Neuronal stem cell (in vitro differentiated cells): Measurements from ENCODE around the gene TBL3.

Experiments used
- DNase-seq: peaks from one replicate; pipeline ENCODE4 v3.0.0-alpha.2; 2013; ENCODE audit warnings: low spot score
- H2AFZ ChIP-seq: one replicate; pipeline ENCODE4 v1.6.1; 2013; ENCODE audit warnings: mild to moderate bottlenecking, low read length, inconsistent platforms
- H2AK5ac ChIP-seq: 2 replicates; pipeline ENCODE4 v1.6.1; 2013; ENCODE audit warnings: low read depth, mild to moderate bottlenecking, inconsistent platforms, low read length, moderate library complexity, mixed read lengths
- H2BK120ac ChIP-seq: 2 replicates; pipeline ENCODE4 v1.6.1; 2013; ENCODE audit warnings: low read depth, mild to moderate bottlenecking, inconsistent platforms, low read length, moderate library complexity, mixed read lengths
- H2BK12ac ChIP-seq: one replicate; pipeline ENCODE4 v1.6.1; 2013; ENCODE audit warnings: low read length, inconsistent platforms
- H2BK15ac ChIP-seq: 2 replicates; pipeline ENCODE4 v1.6.1; 2013; ENCODE audit warnings: mild to moderate bottlenecking, low read length, inconsistent platforms, mixed read lengths
- H2BK5ac ChIP-seq: one replicate; pipeline ENCODE4 v1.6.1; 2013; ENCODE audit warnings: inconsistent platforms, mild to moderate bottlenecking, low read length, moderate library complexity
- H3K14ac ChIP-seq: one replicate; pipeline ENCODE4 v1.6.1; 2013; ENCODE audit warnings: low read length, inconsistent platforms
- H3K18ac ChIP-seq: 2 replicates; pipeline ENCODE4 v1.6.1; 2013; ENCODE audit warnings: low read length, inconsistent platforms
- H3K23ac ChIP-seq: 2 replicates; pipeline ENCODE4 v1.6.1; 2013; ENCODE audit warnings: low read depth, mild to moderate bottlenecking, mixed read lengths, low read length, inconsistent platforms; ENCODE audit not compliant: poor library complexity
- H3K27ac ChIP-seq: replicated peaks from 3 replicates; pipeline ENCODE4 v1.5.1; 2013; ENCODE audit warnings: low read length, inconsistent platforms
- H3K27me3 ChIP-seq, 3 experiments: 2 replicates each; pipeline ENCODE4 v1.6.1; 2013; ENCODE audit warnings: low read length in 3 of 3, mild to moderate bottlenecking in 2 of 3, inconsistent platforms in 1 of 3, low read depth in 1 of 3, mixed read lengths in 1 of 3, moderate library complexity in 1 of 3; ENCODE audit not compliant: control insufficient read depth in 3 of 3, insufficient read depth in 3 of 3
- H3K36me3 ChIP-seq, 2 donors: replicated peaks in 1 of 2; 2 replicates each; pipeline ENCODE4 v1.6.1; 2013; ENCODE audit warnings: low read length in 2 of 2; ENCODE audit not compliant: control insufficient read depth in 2 of 2, insufficient read depth in 2 of 2
- H3K4ac ChIP-seq: 2 replicates; pipeline ENCODE4 v1.6.1; 2013; ENCODE audit warnings: inconsistent platforms, mild to moderate bottlenecking, low read length, moderate library complexity
- H3K4me1 ChIP-seq, 2 donors: 1 replicate in 1 of 2; 2 replicates in 1 of 2; pipeline ENCODE4 v1.6.1; 2013; ENCODE audit warnings: low read length in 2 of 2, low read depth in 1 of 2; ENCODE audit not compliant: control insufficient read depth in 2 of 2, insufficient read depth in 1 of 2
- H3K4me2 ChIP-seq: one replicate; pipeline ENCODE4 v1.6.1; 2013; ENCODE audit warnings: mild to moderate bottlenecking, low read length, inconsistent platforms; ENCODE audit not compliant: insufficient read depth, poor library complexity, severe bottlenecking
- H3K4me3 ChIP-seq, 2 donors: 2 replicates each; pipeline ENCODE4 v1.5.1; 2013; ENCODE audit warnings: low read length in 2 of 2, mild to moderate bottlenecking in 2 of 2, inconsistent platforms in 1 of 2, moderate library complexity in 1 of 2
- H3K79me1 ChIP-seq: one replicate; pipeline ENCODE4 v1.6.1; 2013; ENCODE audit warnings: low read depth, mild to moderate bottlenecking, inconsistent platforms, low read length, moderate library complexity
- H3K9ac ChIP-seq: one replicate; pipeline ENCODE4 v1.6.1; 2013; ENCODE audit warnings: mild to moderate bottlenecking, low read depth, low read length, inconsistent platforms; ENCODE audit not compliant: poor library complexity
- H3K9me3 ChIP-seq, 2 donors: replicated peaks in 1 of 2; 2 replicates each; pipeline versions ENCODE3 to v1.6.1; 2013; ENCODE audit warnings: low read length in 2 of 2, mild to moderate bottlenecking in 2 of 2, inconsistent platforms in 1 of 2, low read depth in 1 of 2, mixed read lengths in 1 of 2, moderate library complexity in 1 of 2; ENCODE audit not compliant: control insufficient read depth in 2 of 2, insufficient read depth in 1 of 2
- H4K8ac ChIP-seq: one replicate; pipeline ENCODE4 v1.6.1; 2013; ENCODE audit warnings: low read depth, mild to moderate bottlenecking, inconsistent platforms, low read length, moderate library complexity
- H4K91ac ChIP-seq: one replicate; pipeline ENCODE4 v1.6.1; 2013; ENCODE audit warnings: low read length, low read depth, mild to moderate bottlenecking, inconsistent platforms; ENCODE audit not compliant: poor library complexity
- WGBS, 2 donors: extraction: QIAGEN DNeasy Blood & Tissue Kit; methylation state at CpG; one replicate each; pipeline ENCODE4 v1.1.7; 2013; ENCODE audit warnings: missing lambda C conversion rate in 2 of 2, mixed read lengths in 1 of 2; ENCODE audit not compliant: insufficient read length in 2 of 2, insufficient replicate concordance in 1 of 2; ENCODE audit errors: extremely low coverage in 2 of 2; 5-methylcytosine and 5-hydroxymethylcytosine counted together

The TBL3 gene

DNA sequence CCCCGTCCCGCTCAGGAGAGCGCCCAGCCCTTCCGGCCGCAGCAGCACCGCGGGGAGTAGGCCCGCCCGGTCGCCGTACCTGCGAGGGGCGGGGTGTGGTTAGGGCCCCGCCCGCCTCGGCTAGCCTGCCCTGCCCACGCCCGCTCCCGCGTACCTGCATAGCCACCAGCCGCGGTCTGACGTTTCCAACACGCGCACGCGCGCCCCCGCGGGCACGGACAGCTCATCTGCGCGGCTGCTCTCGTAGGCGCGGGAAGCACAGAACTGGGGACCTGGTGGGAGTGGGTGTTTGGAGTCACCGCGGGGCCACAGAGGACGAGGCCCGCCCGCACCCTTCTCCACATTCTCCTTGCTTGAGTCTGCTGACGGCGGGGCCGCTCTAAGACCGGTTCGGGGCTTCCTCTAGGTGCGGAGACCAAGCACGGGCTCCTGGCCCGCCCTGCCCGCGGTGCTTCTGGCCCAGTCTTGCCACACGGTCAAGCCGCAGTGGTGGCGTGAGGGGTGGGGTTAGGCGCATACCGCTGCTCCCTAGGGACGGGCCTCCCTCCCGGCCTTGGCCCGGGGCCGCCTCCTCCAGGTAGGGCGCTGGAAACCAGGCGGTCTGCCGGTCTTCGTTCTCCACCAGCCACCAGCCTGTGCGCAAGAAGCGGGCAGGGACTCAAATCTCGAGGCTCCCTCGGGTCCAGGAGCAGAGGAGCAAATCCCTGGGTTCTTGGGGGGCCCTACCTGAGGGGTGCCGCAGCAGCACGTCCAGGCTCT, 7.6 kb downstream of the TBL3 start:
- H2AK5ac ChIP-seq, result peak overlapping the region; percentile 75
- H3K27me3 ChIP-seq, result peaks cover 0 to 50% (median 18%) of the 10 kb centered on the region in 3 experiments
- no peak overlapping the region for H2AFZ ChIP-seq
- WGBS, 2 donors, result no CpG with 5 or more reads among the region's 70 CpGs
- no peak overlapping the region for H3K4ac ChIP-seq
- peaks cover 10 to 24% of the 10 kb centered on the region in 2 donors for H3K4me1 ChIP-seq
- H3K23ac ChIP-seq, result peak overlapping the region; percentile 99
- H3K36me3 ChIP-seq, result peaks cover 31 to 43% of the 10 kb centered on the region in 2 donors
- peak overlapping the region; percentile 85 for H2BK15ac ChIP-seq
- peak overlapping the region in 1 of 2 donors; percentile 56 for H3K4me3 ChIP-seq
- peak overlapping the region; percentile 60 for H3K9ac ChIP-seq
- H2BK120ac ChIP-seq, result peak overlapping the region; percentile 94
- peaks cover 10% of the 10 kb centered on the region for H3K79me1 ChIP-seq
- peak overlapping the region; percentile 16 for H2BK12ac ChIP-seq
- no peak overlapping the region for H3K27ac ChIP-seq
- peak overlapping the region; percentile 23 for H3K4me2 ChIP-seq
- no peak overlapping the region for H4K91ac ChIP-seq
- DNase-seq, result no peak
- no peaks in the 10 kb centered on the region for H3K9me3 ChIP-seq
- peak overlapping the region; percentile 94 for H3K14ac ChIP-seq
- no peak overlapping the region for H4K8ac ChIP-seq
- peak overlapping the region; percentile 70 for H3K18ac ChIP-seq
- peak overlapping the region; percentile 66 for H2BK5ac ChIP-seq

DNA sequence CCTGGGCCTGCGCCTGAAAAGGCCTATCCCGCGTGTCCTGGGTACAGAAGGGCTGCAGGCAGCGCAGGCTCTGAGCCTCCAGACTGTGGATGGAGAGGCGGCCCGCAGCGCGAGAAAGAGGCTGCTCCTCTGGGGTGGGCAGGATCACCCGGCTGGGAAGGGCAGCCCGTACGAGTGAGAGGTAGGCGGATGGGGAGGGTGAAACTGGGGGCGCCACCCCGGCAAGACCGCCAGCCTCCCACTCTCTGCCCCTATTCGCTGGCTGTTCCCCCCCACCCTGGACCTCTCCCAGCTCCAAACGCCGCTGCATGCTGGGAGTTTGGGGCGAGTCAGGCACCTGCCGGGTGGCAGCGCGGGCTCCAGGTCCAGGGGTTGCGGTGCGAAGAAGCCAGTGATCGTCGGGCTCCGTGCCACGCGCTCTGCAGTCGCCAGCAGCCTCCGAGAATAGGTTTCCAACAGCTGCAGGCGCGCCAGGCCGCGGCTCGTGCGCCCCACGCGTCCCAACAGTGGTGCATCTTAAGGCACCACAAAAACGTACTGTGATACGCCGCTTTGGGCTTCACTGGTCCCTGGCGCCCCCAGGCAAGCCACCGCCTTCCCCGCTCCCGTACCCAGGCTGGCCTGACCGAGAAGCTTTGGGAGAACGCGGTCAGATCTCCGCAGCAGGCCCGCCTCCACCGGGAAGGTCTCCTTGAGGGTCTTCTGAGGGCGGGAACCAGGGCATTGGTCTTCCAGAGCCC, 8.3 kb downstream of the TBL3 start:
- no CpG with 5 or more reads among the region's 53 CpGs for whole genome bisulfite sequencing, 2 donors

DNA sequence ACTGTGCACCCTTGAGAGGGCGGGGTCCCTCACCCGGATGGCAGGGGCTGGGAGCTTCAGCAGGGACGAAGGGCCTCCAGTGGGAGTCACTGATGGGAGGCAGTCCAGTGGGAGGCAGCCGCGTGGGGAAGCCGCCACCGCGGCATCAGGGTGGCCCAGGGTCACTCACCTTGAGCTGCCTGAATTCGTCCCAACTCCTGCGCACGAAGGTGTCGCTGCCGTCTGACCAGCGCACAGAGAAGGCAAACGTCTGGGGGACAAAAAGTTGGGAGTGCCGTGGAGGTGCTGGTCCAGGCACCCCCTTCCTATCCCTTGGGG, 8.9 kb downstream of the TBL3 start:
- H4K8ac ChIP-seq, result no peak overlapping the region
- DNase-seq, result no peak
- WGBS, 2 donors, result no CpG with 5 or more reads among the region's 16 CpGs
- H3K4ac ChIP-seq, result peak overlapping the region; percentile 76
- H3K18ac ChIP-seq, result no peak overlapping the region
- H3K27ac ChIP-seq, result no peak overlapping the region
- peaks cover 0 to 50% (median 18%) of the 10 kb centered on the region in 3 experiments for H3K27me3 ChIP-seq
- H3K14ac ChIP-seq, result no peak overlapping the region
- H3K79me1 ChIP-seq, result peaks cover 11% of the 10 kb centered on the region
- H4K91ac ChIP-seq, result no peak overlapping the region
- no peak overlapping the region for H3K4me2 ChIP-seq
- H3K36me3 ChIP-seq, result peaks cover 25 to 38% of the 10 kb centered on the region in 2 donors
- no peak overlapping the region for H2BK120ac ChIP-seq
- no peak overlapping the region for H2AFZ ChIP-seq
- peak overlapping the region; percentile 49 for H2BK15ac ChIP-seq
- peak overlapping the region; percentile 84 for H2AK5ac ChIP-seq
- no peaks in the 10 kb centered on the region for H3K9me3 ChIP-seq
- no peak overlapping the region for H2BK5ac ChIP-seq
- peak overlapping the region; percentile 73 for H2BK12ac ChIP-seq
- H3K4me3 ChIP-seq, result no peak overlapping the region
- peak overlapping the region; percentile 99 for H3K23ac ChIP-seq
- peaks cover 17 to 31% of the 10 kb centered on the region in 2 donors for H3K4me1 ChIP-seq
- no peak overlapping the region for H3K9ac ChIP-seq

More for the DNA sequence above, 8.3 kb downstream of the TBL3 start:
- peak overlapping the region; percentile 76 for H3K4ac ChIP-seq
- H3K23ac ChIP-seq, result peak overlapping the region; percentile 99
- H2BK15ac ChIP-seq, result peak overlapping the region; percentile 85
- peaks cover 10% of the 10 kb centered on the region for H3K79me1 ChIP-seq
- no peak for DNase-seq
- H2BK5ac ChIP-seq, result peak overlapping the region; percentile 66
- H3K27ac ChIP-seq, result no peak overlapping the region
- H2BK12ac ChIP-seq, result peak overlapping the region; percentile 73
- H3K14ac ChIP-seq, result peak overlapping the region; percentile 56
- peak overlapping the region; percentile 65 for H4K8ac ChIP-seq
- H3K9ac ChIP-seq, result peak overlapping the region; percentile 60
- H2BK120ac ChIP-seq, result peak overlapping the region; percentile 94
- peaks cover 14 to 29% of the 10 kb centered on the region in 2 donors for H3K4me1 ChIP-seq
- H3K4me3 ChIP-seq, result peak overlapping the region in 1 of 2 donors; percentile 56
- H4K91ac ChIP-seq, result no peak overlapping the region
- no peak overlapping the region for H2AFZ ChIP-seq
- H3K36me3 ChIP-seq, result peaks cover 26 to 38% of the 10 kb centered on the region in 2 donors
- H3K9me3 ChIP-seq, result no peaks in the 10 kb centered on the region
- H3K27me3 ChIP-seq, result peaks cover 0 to 50% (median 18%) of the 10 kb centered on the region in 3 experiments
- H3K18ac ChIP-seq, result peak overlapping the region; percentile 70
- peak overlapping the region; percentile 84 for H2AK5ac ChIP-seq
- peak overlapping the region; percentile 18 for H3K4me2 ChIP-seq

DNA sequence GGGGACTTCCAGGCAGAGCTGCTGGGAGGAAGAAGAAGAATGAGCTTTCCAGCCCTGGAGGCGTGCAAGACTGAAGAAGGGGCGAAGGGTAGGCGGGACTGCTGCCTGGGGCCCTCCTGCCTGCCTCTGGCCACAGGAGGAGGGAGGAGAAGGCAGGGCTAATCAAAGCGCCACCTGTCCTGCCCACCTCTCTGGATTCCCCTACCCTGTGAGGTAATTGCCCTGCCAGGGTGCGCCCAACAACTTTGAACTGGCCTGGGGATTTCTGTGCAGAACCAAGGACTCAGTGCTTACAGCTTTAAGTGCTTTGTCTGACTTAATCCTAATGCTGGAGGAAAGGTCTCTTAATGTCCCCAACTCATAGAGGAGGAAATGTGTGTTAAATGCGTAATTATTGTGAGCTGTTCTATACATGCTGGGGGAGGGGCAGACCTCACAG, 9.6 kb downstream of the TBL3 start, which contains the start of gene NOXO1:
NOXO1 (minus strand) TSS at position 72 of the 439 bp plus-strand sequence. CDS start 290 bp downstream, outside the sequence.
- Histone ChIP-seq H2BK120ac (no peak within 1 kb of the TSS), H4K8ac (peak within 1 kb of the TSS; percentile 65), H4K91ac (no peak within 1 kb of the TSS), H2BK15ac (peak within 1 kb of the TSS; percentile 49), H3K27ac (no peak within 1 kb of the TSS), H2BK5ac (peak within 1 kb of the TSS; percentile 66), H3K23ac (peak within 1 kb of the TSS; percentile 99), H2AK5ac (peak within 1 kb of the TSS; percentile 84), H3K4me2 (no peak within 1 kb of the TSS), H3K79me1 (peaks cover 11% of the 10 kb centered on the region), H3K4ac (peak within 1 kb of the TSS; percentile 76), H2AFZ (no peak within 1 kb of the TSS), H3K14ac (no peak within 1 kb of the TSS), H2BK12ac (peak within 1 kb of the TSS; percentile 73), H3K4me3 (no peak within 1 kb of the TSS), H3K4me1 (peaks cover 17 to 31% of the 10 kb centered on the region in 2 donors), H3K9ac (peak within 1 kb of the TSS; percentile 44), H3K36me3 (peaks cover 25 to 38% of the 10 kb centered on the region in 2 donors), H3K18ac (peak within 1 kb of the TSS; percentile 70), H3K27me3 (peaks cover 0 to 50% (median 18%) of the 10 kb centered on the region in 3 experiments), H3K9me3 (no peaks in the 10 kb centered on the region)
- no CpG with 5 or more reads among the region's 6 CpGs for WGBS, 2 donors
- no peak for DNase-seq
